Measurements from ENCODE around the gene CNTNAP2.
"Not testable (repeated sequence)": the region's sequence is repeated elsewhere in the genome, so short reads cannot be mapped to it uniquely, and the experiment has no call there.

CNTNAP2 gene

GRCh38 chr7:146150153-146150552 lies 33.6 kb downstream of the CNTNAP2 start:
- DNase-seq (ENCODE audit: low spot score), result no peak

- DNase-seq (ENCODE audit: low spot score), result no peak
These were observed 55.5 kb downstream of the CNTNAP2 start for GRCh38 chr7:146172112-146172511.

DNA sequence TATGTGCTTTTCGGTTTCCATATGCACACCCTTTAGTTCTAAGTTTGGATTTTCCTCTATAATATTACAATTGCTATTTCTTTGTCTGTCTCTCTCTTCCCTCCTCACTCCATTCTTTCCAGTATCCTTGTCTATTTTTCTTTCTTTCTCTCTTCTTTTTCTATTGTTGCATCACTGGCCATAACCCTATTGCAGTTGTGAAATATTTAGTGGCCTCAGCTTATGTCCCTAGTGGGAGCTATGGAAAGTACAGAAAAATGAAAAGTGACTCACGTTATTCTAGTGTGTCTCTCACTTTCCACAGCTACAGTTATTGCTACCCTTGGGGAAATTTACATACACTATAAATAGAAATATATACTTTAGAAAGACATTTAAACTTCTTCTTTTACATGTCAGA lies 59.1 kb downstream of the CNTNAP2 start:
- DNase-seq (ENCODE audit: low spot score), result no peak

- no peak for DNase-seq (ENCODE audit: low spot score)
These were observed 60.3 kb downstream of the CNTNAP2 start for GRCh38 chr7:146176860-146177259.

- DNase-seq (ENCODE audit: low spot score), result no peak
These were observed 60.7 kb downstream of the CNTNAP2 start for GRCh38 chr7:146177301-146177700.

DNA sequence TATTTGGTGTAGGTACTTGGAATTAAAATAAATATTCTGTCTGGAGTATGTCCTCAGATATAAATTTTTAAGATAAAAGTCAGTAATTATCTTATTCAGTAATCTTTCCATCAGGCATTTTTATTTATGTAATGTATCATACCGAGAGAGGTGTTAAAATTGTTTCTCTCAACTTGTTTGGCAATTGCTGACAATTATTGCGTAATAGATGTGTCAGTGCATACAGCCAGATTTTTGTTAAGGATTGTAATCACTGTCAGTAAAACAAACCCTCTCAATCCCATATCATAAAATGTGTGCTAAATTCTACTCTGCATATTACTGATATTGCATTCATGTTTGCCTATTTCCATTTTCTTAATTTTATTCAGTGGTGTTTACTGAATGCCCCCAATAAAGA lies 69.2 kb downstream of the CNTNAP2 start:
- DNase-seq (ENCODE audit: low spot score), result no peak

DNA sequence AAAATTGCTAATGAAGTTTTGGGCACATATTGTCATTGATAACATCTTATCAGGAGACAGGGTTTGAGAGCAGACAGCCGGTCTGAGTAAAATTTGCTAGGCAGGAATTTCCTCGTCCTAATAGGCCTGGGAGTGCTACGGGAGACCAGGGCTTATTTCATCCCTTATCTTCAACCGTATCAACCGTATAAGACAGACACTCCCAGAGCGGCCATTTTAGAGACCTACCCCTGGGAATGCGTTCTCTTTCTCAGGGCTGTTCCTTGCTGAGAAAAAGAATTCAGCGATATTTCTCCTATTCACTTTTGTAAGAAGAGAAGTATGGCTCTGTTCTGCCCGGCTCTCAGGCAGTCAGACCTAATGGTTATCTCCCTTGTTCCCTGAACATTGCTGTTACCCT lies 74.8 kb downstream of the CNTNAP2 start:
- DNase-seq (ENCODE audit: low spot score), result not testable (repeated sequence)

DNA sequence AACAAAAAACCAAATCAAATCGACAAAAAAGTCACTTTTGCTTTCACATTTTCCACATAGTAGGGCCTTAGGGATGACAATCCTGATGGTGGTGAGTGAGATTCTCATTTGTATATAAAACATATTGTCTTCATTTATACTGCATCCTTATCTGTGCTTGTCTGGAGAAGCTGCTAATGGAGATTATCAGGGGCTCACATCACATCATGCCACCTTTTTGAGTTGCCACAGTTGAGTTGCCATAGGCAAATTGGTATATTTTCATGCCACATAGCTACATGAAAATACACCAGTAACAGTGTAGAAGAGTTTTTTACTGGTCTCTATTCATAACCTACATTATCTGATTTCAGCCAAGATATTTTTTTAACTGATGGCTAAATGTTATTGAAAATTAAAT lies 85.3 kb downstream of the CNTNAP2 start:
- DNase-seq (ENCODE audit: low spot score), result no peak

GRCh38 chr7:146206270-146206669 lies 89.7 kb downstream of the CNTNAP2 start:
- DNase-seq (ENCODE audit: low spot score), result no peak

DNA sequence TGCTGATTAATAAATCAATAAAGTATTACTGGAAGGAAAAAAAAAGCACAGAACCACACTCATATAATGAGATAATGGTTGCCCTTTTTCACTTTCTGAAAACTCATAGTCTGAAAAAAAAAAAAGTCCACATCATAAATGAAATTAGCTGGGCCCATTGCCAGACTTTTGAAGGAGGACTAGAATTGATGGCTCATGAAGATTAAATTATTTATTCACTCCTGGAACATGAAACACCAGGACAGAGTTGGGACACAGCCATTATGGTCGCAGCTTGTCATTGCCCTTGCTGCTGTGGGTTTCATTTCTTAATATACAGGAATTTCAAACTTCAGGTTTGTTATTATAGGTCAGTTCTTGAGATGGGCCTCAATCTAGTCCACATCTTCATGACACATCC lies 91.9 kb downstream of the CNTNAP2 start:
- no peak for DNase-seq (ENCODE audit: low spot score)

GRCh38 chr7:146214842-146215241 lies 98.2 kb downstream of the CNTNAP2 start:
- no peak for DNase-seq (ENCODE audit: low spot score)

- no peak for DNase-seq (ENCODE audit: low spot score)
These were observed 99.9 kb downstream of the CNTNAP2 start for GRCh38 chr7:146216396-146217041.

DNA sequence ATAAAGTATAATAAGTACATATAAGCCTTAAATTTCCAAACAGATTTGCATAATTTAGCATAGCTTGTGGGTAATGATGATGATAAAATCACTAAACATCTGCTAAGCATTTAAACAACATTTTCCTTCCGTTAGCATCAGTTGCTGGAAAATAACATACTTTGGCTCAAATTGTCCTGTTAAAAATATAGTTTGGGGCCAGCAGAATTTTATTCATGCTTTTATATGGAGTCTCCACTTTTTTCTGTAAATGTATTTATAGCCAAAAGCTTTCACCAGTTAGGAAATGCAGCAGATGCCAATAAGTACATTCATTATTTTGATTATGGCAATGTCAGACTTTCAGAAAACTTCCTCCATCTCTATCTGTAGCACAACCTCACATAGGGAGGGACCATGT lies 107.2 kb downstream of the CNTNAP2 start:
- no peak for DNase-seq (ENCODE audit: low spot score)

- DNase-seq (ENCODE audit: low spot score), result no peak
These were observed 116.0 kb downstream of the CNTNAP2 start for GRCh38 chr7:146232604-146233003.

GRCh38 chr7:146235195-146235594 lies 118.6 kb downstream of the CNTNAP2 start:
- no peak for DNase-seq (ENCODE audit: low spot score)

DNA sequence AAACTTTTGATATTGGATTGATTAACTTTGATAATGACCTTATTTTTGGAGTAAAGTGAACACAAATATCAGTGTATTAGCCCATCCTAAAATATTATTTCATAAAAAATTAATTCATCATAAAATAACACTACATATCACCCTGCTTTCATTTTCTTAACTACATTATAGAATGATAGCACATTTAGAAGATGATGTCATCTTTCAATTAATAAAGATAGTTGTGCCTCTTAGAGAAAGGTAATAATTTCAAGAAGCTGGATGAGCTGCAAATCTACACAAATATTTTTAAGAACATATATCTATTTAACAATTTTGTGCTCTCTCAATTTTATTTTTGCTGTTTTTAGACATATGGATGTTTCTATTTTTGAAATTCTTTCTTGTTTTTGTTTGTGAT lies 126.1 kb downstream of the CNTNAP2 start:
- no peak for DNase-seq (ENCODE audit: low spot score)

DNA sequence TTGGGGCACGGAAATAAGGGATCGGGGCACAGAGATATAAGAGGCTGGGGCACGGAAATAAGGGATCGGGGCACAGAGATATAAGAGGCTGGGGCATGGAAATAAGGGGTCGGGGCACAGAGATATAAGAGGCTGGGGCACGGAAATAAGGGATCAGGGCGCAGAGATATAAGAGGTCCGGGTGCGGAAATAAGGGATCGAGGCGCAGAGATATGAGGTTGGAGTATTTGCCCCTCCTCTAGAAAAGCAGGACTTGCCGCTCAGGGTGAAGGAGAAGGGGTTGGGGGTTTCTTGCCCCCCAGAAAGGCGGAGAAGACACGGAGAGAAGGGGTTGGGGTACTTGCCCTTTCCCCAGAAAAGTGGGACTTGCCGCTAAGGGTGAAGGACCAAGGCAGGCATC lies 131.4 kb downstream of the CNTNAP2 start:
- DNase-seq (ENCODE audit: low spot score), result not testable (repeated sequence)

- DNase-seq (ENCODE audit: low spot score), result not testable (repeated sequence)
These were observed 132.1 kb downstream of the CNTNAP2 start for GRCh38 chr7:146248744-146249143.

DNA sequence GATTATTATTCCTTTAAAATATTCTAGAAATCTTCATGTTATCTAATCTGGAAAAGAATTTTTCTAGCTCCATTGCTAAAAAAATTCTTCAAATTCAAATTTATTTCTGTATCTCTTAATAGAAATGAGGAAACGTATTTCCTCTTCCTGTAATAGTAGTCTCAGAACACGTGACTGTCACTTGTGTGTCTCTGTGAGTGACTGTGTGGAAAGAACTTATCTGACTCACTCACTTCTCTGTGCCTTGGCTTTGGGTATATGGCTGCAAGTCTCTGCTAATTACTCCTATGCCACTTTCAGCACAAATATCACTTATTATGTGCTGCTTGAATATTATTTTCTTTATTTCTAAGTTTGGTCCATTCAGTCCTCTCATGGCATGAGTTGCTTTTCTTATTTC lies 132.7 kb downstream of the CNTNAP2 start:
- DNase-seq (ENCODE audit: low spot score), result no peak

DNA sequence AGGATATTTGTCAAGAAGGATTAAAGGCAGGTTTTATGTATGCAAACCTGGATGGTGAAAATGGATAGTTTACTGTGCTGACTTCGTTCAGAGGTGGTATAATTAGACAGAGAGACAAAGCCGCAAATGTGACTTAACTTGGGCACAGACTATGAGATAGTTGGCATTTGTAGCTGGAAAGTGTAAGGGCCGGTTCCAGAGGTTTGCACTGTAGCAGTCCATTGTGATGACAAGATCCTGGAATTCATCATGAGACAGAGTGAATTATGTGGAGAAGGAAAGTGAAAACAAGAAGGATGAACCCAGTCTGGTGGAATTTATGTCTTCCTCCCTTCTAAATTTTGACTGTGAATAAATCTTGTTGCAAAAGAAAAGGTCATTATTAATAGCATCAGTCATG lies 139.0 kb downstream of the CNTNAP2 start:
- no peak for DNase-seq (ENCODE audit: low spot score)

- DNase-seq (ENCODE audit: low spot score), result no peak
These were observed 145.9 kb downstream of the CNTNAP2 start for GRCh38 chr7:146262527-146262926.

DNA sequence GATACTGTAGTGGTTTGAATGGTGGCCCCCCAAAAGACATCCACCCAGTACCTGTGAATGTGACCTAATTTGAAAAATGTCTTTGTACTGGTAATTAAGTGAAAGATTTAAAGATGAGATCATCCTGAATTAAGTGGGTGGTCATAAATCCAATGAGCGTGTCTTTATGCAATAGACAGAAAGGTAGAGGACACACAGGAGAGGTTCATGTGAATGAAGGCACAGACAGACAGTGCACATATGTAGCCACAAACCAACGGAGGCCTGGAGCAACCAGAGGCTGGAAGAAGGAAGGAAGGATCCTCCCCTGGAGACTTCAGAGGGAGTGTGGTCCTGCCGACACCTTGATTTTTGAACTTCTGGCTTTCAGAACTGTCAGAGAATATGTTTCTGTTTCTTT lies 160.3 kb downstream of the CNTNAP2 start:
- DNase-seq (ENCODE audit: low spot score), result no peak

- DNase-seq (ENCODE audit: low spot score), result no peak
These were observed 168.8 kb downstream of the CNTNAP2 start for GRCh38 chr7:146285418-146285817.

DNA sequence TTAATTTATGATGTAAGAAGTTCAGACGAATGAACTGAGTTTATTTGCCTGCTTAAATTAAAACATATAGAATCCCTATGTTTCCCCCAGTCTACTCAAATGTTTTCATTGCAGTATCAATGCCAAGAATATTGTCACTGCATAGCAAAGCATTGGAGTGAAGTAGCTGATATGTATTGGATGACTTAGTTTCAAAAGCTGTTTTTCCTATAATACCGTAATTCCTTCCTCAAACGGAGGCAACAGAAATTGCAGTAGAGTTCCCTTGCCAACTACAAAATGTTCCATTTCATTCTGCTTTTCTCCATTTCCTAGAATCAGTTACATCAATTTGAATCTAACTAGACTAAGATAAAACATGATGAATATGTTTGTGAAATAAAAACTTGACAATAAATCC lies 174.1 kb downstream of the CNTNAP2 start:
- no peak for DNase-seq (ENCODE audit: low spot score)

GRCh38 chr7:146291900-146292299 lies 175.3 kb downstream of the CNTNAP2 start:
- DNase-seq (ENCODE audit: low spot score), result no peak

All from activated CD4-positive, alpha-beta T cell treated with anti-CD3 and anti-CD28 coated beads, Interleukin-2, Interleukin-4, amounts not matched to agents 100 ng/mL and 50 ng/mL, durations not matched to agents 16 hours and 8 hours (primary cell).